HFFc6 (cell line): Measurements from ENCODE around the gene POTEF. TPM values are rescaled to one million over a fixed set of nuclear protein-coding genes. Genes with fewer than 3 reads are reported as not detected.
"Not testable (repeated sequence)": the region's sequence is repeated elsewhere in the genome, so short reads cannot be mapped to it uniquely, and the experiment has no call there.

Experiments used
- DNase-seq: peaks from one replicate; pipeline ENCODE4 v3.0.0-alpha.2; 2018
- H3K27ac Mint-ChIP-seq: 2 replicates; pipeline ENCODE4 v1.8.0; 2020; ENCODE audit warnings: mild to moderate bottlenecking, mixed read lengths
- H3K27me3 Mint-ChIP-seq: 2 replicates; pipeline ENCODE4 v1.8.0; 2021; ENCODE audit warnings: mild to moderate bottlenecking, moderate library complexity, mixed read lengths; ENCODE audit not compliant: insufficient read depth
- H3K36me3 Mint-ChIP-seq: 2 replicates; pipeline ENCODE4 v1.8.0; 2021; ENCODE audit warnings: low read depth, mixed read lengths
- H3K4me1 Mint-ChIP-seq: 2 replicates; pipeline ENCODE4 v1.8.0; 2020; ENCODE audit warnings: low read depth, mixed read lengths
- H3K4me3 Mint-ChIP-seq: 2 replicates; pipeline ENCODE4 v1.8.0; 2020; ENCODE audit warnings: mild to moderate bottlenecking, moderate library complexity, mixed read lengths
- H3K9me3 Mint-ChIP-seq: 2 replicates; pipeline ENCODE4 v1.8.0; 2020; ENCODE audit warnings: mild to moderate bottlenecking, mixed read lengths
- total RNA-seq, 6 experiments: library from RNA; stranded (reverse); fragmentation: NEBNext Ultra II Directional; extraction: Animal tissue kit (Norgen Biotek cat#: 25700); gene quantifications; 2 replicates in 1 of 6; 3 replicates in 5 of 6; pipeline ENCODE4 v1.2.3, GENCODE V29; 2021

POTEF gene
- total RNA-seq, 6 experiments from 2014 or later: not detected

GRCh38 chr2:130048422-130048821 lies 80.6 kb downstream of the POTEF start:
- H3K27me3 Mint-ChIP-seq, H3K4me1 Mint-ChIP-seq, DNase-seq, H3K27ac Mint-ChIP-seq, H3K4me3 Mint-ChIP-seq, H3K36me3 Mint-ChIP-seq, H3K9me3 Mint-ChIP-seq: not testable (repeated sequence)

- H3K4me1 Mint-ChIP-seq, H3K27me3 Mint-ChIP-seq, H3K4me3 Mint-ChIP-seq: not testable (repeated sequence)
Measured at GRCh38 chr2:130038265-130038603, 90.8 kb downstream of the POTEF start.

GRCh38 chr2:130025931-130026330 lies 103.1 kb downstream of the POTEF start:
- H3K36me3 Mint-ChIP-seq, DNase-seq, H3K27me3 Mint-ChIP-seq, H3K27ac Mint-ChIP-seq, H3K9me3 Mint-ChIP-seq, H3K4me1 Mint-ChIP-seq, H3K4me3 Mint-ChIP-seq: not testable (repeated sequence)

More at GRCh38 chr2:130038265-130038603, 90.8 kb downstream of the POTEF start:
- not testable (repeated sequence) for H3K9me3 Mint-ChIP-seq, H3K27ac Mint-ChIP-seq, H3K36me3 Mint-ChIP-seq, DNase-seq

Other genes with a start within 250 kb of the POTEF start
- not detected for gene RAB6C, start 149.6 kb downstream of the POTEF start, total RNA-seq
- 1 to 10 TPM; 3.1 to 6.3 (median 5.0) TPM for gene CCDC74B, start 15.9 kb upstream of the POTEF start, total RNA-seq
- 10 to 100 TPM; 59.9 to 75.3 (median 64.6) TPM for gene SMPD4, start 52.4 kb upstream of the POTEF start, total RNA-seq
- 100 to 1,000 TPM; 259 to 361 (median 309) TPM for gene MZT2B, start 53.0 kb upstream of the POTEF start, total RNA-seq
- gene TUBA3E, start 69.2 kb upstream of the POTEF start, total RNA-seq: not detected
- 100 to 1,000 TPM in 1 of 6 experiments, 10 to 100 TPM in 5; 79.9 to 103 (median 90.4) TPM for gene IMP4, start 213.7 kb upstream of the POTEF start, total RNA-seq
- gene PTPN18, start 226.8 kb upstream of the POTEF start, total RNA-seq: 10 to 100 TPM; 15.5 to 18.9 (median 17.5) TPM